ENCODE data around the gene SHB. TPM values are rescaled to one million over a fixed set of nuclear protein-coding genes. Genes with fewer than 3 reads are reported as not detected.

The SHB gene
- total RNA-seq, 1 experiment from 2014 or later, result 29.6 TPM

GRCh38 chr9:38057416-38058195, 11.4 kb downstream of the SHB start:
- intact Hi-C loops (cut with micrococcal nuclease), result no loop called here
- ChIA-PET POLR2A (interaction anchor here (0.7 kb wide), 1 partner anchor 18 kb away, joined by 3 read pairs; no protein-coding TSS in a partner anchor), CTCF (no interaction called here)
- H3K27ac Mint-ChIP-seq (ENCODE audit: low read depth, unreplicated experiment), result no peak overlapping the region
- H3K9me3 Mint-ChIP-seq (ENCODE audit: unreplicated experiment), result no peaks in the 10 kb centered on the region
- no TSS peak for BruUV-seq (replicated peaks)
- H3K4me3 Mint-ChIP-seq (ENCODE audit: unreplicated experiment), result no peak overlapping the region
- DNase-seq (ENCODE audit: unreplicated experiment), result no peak
- H3K27me3 Mint-ChIP-seq (ENCODE audit: insufficient read depth, unreplicated experiment), result no peaks in the 10 kb centered on the region
- peaks cover 22% of the 10 kb centered on the region for H3K4me1 Mint-ChIP-seq (ENCODE audit: insufficient read depth, unreplicated experiment)
- H3K36me3 Mint-ChIP-seq (ENCODE audit: insufficient read depth, unreplicated experiment), result peaks cover 5% of the 10 kb centered on the region
- TF ChIP-seq, protein P1, sequence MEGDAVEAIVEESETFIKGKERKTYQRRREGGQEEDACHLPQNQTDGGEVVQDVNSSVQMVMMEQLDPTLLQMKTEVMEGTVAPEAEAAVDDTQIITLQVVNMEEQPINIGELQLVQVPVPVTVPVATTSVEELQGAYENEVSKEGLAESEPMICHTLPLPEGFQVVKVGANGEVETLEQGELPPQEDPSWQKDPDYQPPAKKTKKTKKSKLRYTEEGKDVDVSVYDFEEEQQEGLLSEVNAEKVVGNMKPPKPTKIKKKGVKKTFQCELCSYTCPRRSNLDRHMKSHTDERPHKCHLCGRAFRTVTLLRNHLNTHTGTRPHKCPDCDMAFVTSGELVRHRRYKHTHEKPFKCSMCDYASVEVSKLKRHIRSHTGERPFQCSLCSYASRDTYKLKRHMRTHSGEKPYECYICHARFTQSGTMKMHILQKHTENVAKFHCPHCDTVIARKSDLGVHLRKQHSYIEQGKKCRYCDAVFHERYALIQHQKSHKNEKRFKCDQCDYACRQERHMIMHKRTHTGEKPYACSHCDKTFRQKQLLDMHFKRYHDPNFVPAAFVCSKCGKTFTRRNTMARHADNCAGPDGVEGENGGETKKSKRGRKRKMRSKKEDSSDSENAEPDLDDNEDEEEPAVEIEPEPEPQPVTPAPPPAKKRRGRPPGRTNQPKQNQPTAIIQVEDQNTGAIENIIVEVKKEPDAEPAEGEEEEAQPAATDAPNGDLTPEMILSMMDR (IDR thresholded peaks at IDR 0.05; ENCODE audit: unreplicated experiment), result no peak

DNA sequence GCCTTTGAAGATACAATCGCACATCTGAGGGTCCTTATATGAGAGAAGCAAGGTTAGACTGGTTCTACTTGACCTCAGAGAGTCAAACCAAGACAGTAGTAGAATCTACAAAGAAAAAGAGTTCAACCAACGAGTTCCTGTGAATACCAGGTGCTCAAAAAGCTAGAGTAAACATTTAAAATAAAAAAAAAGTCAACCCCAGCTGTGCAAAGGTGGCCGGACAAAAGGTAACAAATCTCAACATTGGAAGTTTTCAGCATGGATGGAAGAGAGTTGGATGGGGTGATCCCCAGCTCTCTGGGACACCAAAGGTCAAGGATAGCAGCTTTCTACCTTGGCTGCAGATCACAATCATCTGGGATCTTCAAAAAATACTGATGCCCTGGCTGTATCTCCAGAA, 14.4 kb downstream of the SHB start:
- Mint-ChIP-seq H3K27me3 (ENCODE audit: insufficient read depth, unreplicated experiment) (no peaks in the 10 kb centered on the region), H3K4me1 (ENCODE audit: insufficient read depth, unreplicated experiment) (peaks cover 25% of the 10 kb centered on the region), H3K27ac (ENCODE audit: low read depth, unreplicated experiment) (no peak overlapping the region), H3K36me3 (ENCODE audit: insufficient read depth, unreplicated experiment) (peaks cover 12% of the 10 kb centered on the region), H3K4me3 (ENCODE audit: unreplicated experiment) (no peak overlapping the region), H3K9me3 (ENCODE audit: unreplicated experiment) (no peaks in the 10 kb centered on the region)
- ChIA-PET CTCF (interaction anchor here (0.6 to 1.3 kb wide), 3 partner anchors 14 to 1179 kb away, joined by 3 to 4 read pairs (median 4); partner anchors contain the start of gene SHB), POLR2A (interaction anchor here (1.0 to 2.8 kb wide), 2 partner anchors 9 to 28 kb away, joined by 3 to 7 read pairs; no protein-coding TSS in a partner anchor)
- intact Hi-C loops (cut with micrococcal nuclease), result no loop called here
- no TSS peak for BruUV-seq (replicated peaks)
- TF ChIP-seq, protein P1 (IDR thresholded peaks at IDR 0.05; ENCODE audit: unreplicated experiment), result no peak
- no peak for DNase-seq (ENCODE audit: unreplicated experiment)

GRCh38 chr9:38053697-38054461, 15.1 kb downstream of the SHB start:
- Mint-ChIP-seq H3K36me3 (ENCODE audit: insufficient read depth, unreplicated experiment) (peaks cover 12% of the 10 kb centered on the region), H3K4me1 (ENCODE audit: insufficient read depth, unreplicated experiment) (peaks cover 24% of the 10 kb centered on the region), H3K27ac (ENCODE audit: low read depth, unreplicated experiment) (no peak overlapping the region), H3K9me3 (ENCODE audit: unreplicated experiment) (no peaks in the 10 kb centered on the region), H3K4me3 (ENCODE audit: unreplicated experiment) (no peak overlapping the region), H3K27me3 (ENCODE audit: insufficient read depth, unreplicated experiment) (no peaks in the 10 kb centered on the region)
- TF ChIP-seq, protein P1 (IDR thresholded peaks at IDR 0.05; ENCODE audit: unreplicated experiment), result no peak
- ChIA-PET CTCF (interaction anchor here (0.6 to 1.8 kb wide), 7 partner anchors 13 to 203 kb away, joined by 3 to 13 read pairs (median 4); partner anchors contain the start of gene SHB), POLR2A (interaction anchor here (0.5 to 2.8 kb wide), 6 partner anchors 9 to 54 kb away, joined by 3 to 7 read pairs (median 3); no protein-coding TSS in a partner anchor)
- DNase-seq (ENCODE audit: unreplicated experiment), result no peak
- intact Hi-C loops (cut with micrococcal nuclease), result no loop called here
- no TSS peak for BruUV-seq (replicated peaks)
